Epidermal melanocyte (primary cell): ENCODE measurements around the gene SLC25A11.
"Not testable (repeated sequence)": the region's sequence is repeated elsewhere in the genome, so short reads cannot be mapped to it uniquely, and the experiment has no call there.

Source experiments
- DNase-seq: peaks from one replicate; pipeline ENCODE4 v3.0.0; 2011; ENCODE audit warnings: low spot score; ENCODE audit not compliant: insufficient read length

SLC25A11 gene

GRCh38 chr17:4920351-4921048 is 19.3 kb downstream of the SLC25A11 start:
- DNase-seq: no peak

GRCh38 chr17:4919511-4920047 is 20.3 kb downstream of the SLC25A11 start:
- DNase-seq: peak; percentile 9

DNA sequence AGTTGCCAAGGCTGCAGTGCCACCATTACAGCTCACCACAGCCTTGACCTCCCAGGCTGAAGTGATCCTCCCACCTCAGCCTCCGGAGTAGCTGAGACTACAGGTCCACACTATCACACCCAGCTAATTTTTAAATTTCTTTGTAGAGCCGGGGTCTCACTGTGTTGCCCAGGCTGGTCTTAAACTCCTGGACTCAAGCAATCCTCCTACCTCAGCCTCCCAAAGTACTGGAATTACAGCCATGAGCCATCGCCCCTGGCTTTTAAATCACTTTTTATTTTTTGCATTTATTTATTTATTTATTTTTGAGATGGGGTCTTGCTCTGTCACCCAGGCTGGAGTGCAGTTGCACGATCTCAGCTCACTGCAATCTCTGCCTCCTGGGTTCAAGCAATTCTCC is 25.3 kb downstream of the SLC25A11 start:
- DNase-seq: not testable (repeated sequence)

- DNase-seq: peak; percentile 3
These were observed 25.9 kb downstream of the SLC25A11 start for GRCh38 chr17:4913994-4914393.

- DNase-seq: peak; percentile 74
These were observed 30.9 kb downstream of the SLC25A11 start for GRCh38 chr17:4908711-4909496.

GRCh38 chr17:4908301-4908700 is 31.5 kb downstream of the SLC25A11 start:
- peak; percentile 17 for DNase-seq

DNA sequence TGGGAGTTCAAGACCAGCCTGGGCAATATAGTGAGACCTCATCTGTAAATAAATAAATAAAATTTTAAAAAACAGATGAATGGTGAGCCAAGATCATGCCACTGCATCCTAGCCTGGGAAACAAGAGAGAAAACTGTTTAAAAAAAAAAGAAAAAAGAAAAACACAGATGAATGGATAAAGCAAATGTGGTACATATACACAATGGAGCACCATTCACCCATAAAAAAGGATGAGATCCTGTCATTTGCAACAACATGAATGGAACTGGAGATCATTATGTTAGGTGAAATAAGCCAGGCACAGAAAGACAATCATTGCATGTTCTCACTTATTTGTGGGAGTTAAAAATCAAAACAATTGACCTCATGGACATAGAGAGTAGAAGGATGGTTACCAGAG is 33.2 kb downstream of the SLC25A11 start:
- not testable (repeated sequence) for DNase-seq

DNA sequence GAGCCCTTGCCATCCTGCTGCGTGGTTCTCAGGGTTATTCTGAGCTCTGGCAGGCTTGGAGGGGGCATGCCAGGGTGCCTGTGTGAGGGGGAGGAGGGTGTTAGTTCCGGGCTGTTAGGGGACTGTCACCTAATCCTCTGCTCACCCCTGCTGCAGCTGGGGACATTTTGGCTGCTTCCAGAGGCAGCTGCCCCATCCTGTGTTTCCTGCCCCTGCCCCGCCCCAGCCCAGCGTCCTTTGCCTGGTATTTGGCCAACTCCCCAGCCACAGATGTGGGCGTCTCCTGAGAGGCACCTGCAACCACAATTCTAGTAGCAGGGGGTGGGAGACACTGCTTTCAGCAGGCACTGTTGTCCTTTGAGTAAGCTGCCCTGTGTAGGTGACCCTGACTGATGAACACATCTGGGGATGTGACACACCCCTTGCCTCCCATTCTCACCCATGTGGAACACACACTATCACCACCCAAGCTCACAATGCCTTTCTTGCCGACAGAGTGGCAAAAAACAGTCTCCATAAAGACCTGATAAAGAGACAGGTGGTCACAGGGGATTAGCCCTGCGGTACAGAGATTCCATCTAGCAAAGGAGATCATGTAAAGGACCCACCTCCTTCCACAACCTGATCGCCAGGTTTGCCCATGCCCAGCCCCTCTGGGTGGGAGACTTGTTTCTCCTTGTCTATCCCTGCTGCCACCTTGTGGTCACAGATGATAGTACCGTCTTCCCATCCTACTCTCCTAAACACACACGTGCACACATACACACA is 36.6 kb downstream of the SLC25A11 start, which contains the start of gene CHRNE:
CHRNE (minus strand) TSS at position 48 of the 768 bp plus-strand sequence; CDS start at position 13, 35 bp downstream.
- DNase-seq: peak; percentile 12

DNA sequence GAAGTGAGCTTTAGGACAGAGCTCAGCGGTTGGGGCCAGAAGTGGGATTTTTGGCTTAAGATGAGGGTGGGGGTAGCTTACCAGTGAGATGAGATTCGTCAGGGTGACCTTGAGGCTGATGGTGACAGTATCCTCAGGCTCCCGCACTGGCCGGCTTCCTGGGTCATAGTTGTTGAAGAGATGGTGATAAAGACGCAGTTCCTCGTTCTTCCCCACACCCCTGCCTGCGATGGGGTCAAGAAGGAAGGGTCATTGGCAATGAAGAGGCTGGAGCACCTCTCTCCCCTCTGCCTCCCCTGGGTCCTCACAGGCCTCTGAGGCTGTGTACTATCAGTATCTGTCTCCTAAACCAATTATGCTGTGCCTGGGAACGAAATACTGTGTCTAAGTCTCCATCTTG is 37.3 kb downstream of the SLC25A11 start:
- peak; percentile 3 for DNase-seq

- no peak for DNase-seq
These were observed 38.0 kb downstream of the SLC25A11 start for GRCh38 chr17:4901648-4902344.

DNA sequence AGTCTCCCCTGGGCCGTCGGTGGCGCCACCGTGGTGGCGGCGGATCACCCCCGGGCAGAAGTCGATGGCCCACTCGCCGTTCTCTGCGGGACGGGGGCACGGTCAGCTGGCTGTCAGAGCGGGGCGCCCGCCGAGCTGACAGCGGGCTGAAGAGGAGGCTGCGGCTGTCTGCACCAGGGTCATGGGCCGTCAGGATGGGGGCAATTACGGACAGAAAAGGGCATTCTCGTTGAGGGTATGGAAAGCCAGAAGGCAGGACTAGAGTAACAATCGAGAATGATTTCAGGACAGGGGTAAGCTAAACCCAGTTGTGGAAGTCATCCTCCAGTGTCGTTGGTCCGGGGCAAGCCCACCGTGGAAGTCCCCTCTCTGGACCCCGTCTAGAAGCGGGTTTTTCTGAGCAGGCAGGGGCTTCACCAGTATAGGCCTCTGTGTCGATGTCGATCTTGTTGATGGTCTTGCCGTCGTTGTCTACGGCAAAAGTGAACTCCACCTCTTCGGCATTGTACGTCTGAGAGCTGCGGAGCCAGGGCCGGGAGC is 38.7 kb downstream of the SLC25A11 start:
- peak; percentile 6 for DNase-seq

GRCh38 chr17:4900231-4901107 is 39.4 kb downstream of the SLC25A11 start:
- peak; percentile 7 for DNase-seq

GRCh38 chr17:4899341-4900230 is 40.3 kb downstream of the SLC25A11 start, which contains the start of gene C17orf107:
Gene C17orf107 (plus strand): TSS chr17:4899536. CDS start chr17:4899763, 227 bp downstream.
- peak; percentile 29 for DNase-seq

DNA sequence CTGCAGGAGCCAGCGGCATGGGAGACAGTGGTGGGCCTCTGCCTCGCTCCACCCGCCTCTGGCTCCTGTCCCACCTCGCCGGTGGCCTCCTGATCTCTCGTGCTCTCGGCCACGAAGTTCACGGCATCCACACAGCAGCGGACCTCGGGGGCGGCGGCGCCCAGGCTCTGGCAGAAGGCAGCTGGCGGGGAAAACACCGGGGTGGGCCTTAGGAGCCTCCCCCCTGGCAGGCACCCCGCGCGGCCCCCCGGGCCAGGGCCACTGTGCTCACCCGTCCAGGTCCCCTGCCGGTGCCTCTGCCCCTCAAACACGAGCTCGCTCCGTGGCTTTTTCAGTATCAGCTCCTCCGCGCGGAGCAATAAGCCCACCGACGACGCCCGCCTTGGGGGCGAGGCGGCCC is 40.9 kb downstream of the SLC25A11 start:
- no peak for DNase-seq

DNA sequence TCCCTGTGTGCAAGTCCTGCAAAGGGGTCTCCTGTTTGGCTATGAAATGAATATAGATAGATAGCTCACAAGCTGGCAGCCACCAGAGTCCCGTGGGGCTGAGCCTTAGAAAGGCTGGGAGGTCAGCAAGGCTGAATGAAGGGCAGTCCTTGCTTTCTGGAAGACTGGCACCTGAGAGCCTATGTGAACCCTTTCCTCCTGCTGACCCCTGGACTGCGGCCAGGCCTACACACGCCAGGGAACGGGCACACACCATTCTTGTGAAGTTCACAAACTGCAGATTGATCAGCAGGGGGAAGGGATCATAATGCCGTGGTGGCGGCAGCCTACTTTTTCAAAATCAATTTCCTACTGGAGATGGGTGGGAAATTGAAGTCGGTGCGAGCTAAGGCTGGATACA is 41.5 kb downstream of the SLC25A11 start:
- peak; percentile 10 for DNase-seq

- DNase-seq: no peak
These were observed 42.1 kb downstream of the SLC25A11 start for GRCh38 chr17:4897785-4898184.

- DNase-seq: peak; percentile 5
These were observed 42.6 kb downstream of the SLC25A11 start for GRCh38 chr17:4897198-4897687.
